NB4 (cell line): ENCODE results near the gene NHSL1.

Experiments
- CTCF ChIP-seq: IDR thresholded peaks from one replicate; pipeline ENCODE4 v1.5.1; 2012; ENCODE audit warnings: low read depth, low read length
- MAX ChIP-seq: IDR thresholded peaks from 2 replicates; pipeline ENCODE4 v1.6.1; 2011; ENCODE audit warnings: low read depth, low read length
- POLR2A ChIP-seq: IDR thresholded peaks from 2 replicates; pipeline ENCODE4 v1.6.1; 2011; ENCODE audit warnings: mild to moderate bottlenecking; ENCODE audit not compliant: insufficient read length; ENCODE audit errors: extremely low read depth

- TF ChIP-seq POLR2A (no peak), CTCF (no peak), MAX (no peak)
Observed at GRCh38 chr6:138400326-138400725, 99.0 kb downstream of the NHSL1 start.
